Activated B cell treated with CpG ODN at 0.5 μM for 24 hours (primary cell): ENCODE data around the gene MPDU1. TPM values are rescaled to one million over a fixed set of nuclear protein-coding genes. Genes with fewer than 3 reads are reported as not detected.
A peak's percentile ranks its signal among the peaks of the same experiment; 100 is the strongest.
"Not testable (repeated sequence)": the region's sequence is repeated elsewhere in the genome, so short reads cannot be mapped to it uniquely, and the experiment has no call there.

ENCODE experiments used
- ATAC-seq: fragments of 200-7000 bp; cut with Tn5 transposase; one replicate; pipeline ENCODE4 v1.10.0; 2021; ENCODE audit warnings: low read depth, mild to moderate bottlenecking, moderate library complexity
- CTCF ChIA-PET: fragments of 350-600 bp; sonication (Branson Sonifier 250); formaldehyde crosslinking; loops from one replicate; lab custom pipeline; 2021; ENCODE audit warnings: antibody characterized with exemption; lab: Charles Lee
- POLR2A ChIA-PET: fragments of 350-600 bp; sonication (Branson Sonifier 250); formaldehyde crosslinking; loops from one replicate; lab custom pipeline; 2021; ENCODE audit warnings: antibody characterized with exemption; lab: Charles Lee
- DNase-seq: peaks from one replicate; pipeline ENCODE4 v3.0.0; 2022
- H3K27ac Mint-ChIP-seq: one replicate; pipeline ENCODE4 v1.8.0; 2020; ENCODE audit warnings: mixed read lengths
- H3K27me3 Mint-ChIP-seq: one replicate; pipeline ENCODE4 v1.8.0; 2021; ENCODE audit warnings: mixed read lengths
- H3K36me3 Mint-ChIP-seq: one replicate; pipeline ENCODE4 v1.8.0; 2021; ENCODE audit warnings: low read depth, mixed read lengths
- H3K4me1 Mint-ChIP-seq: one replicate; pipeline ENCODE4 v1.8.0; 2021; ENCODE audit warnings: mixed read lengths
- H3K4me3 Mint-ChIP-seq: one replicate; pipeline ENCODE4 v1.8.0; 2020; ENCODE audit warnings: mild to moderate bottlenecking, mixed read lengths
- H3K9me3 Mint-ChIP-seq: one replicate; pipeline ENCODE4 v1.8.0; 2020; ENCODE audit warnings: mixed read lengths
- CTCF ChIP-seq: fragments of 200-600 bp; IDR thresholded peaks from one replicate; pipeline ENCODE4 v1.8.0; 2022; ENCODE audit warnings: antibody characterized with exemption, mild to moderate bottlenecking
- intact Hi-C: fragments of 100-400 bp; cut with micrococcal nuclease; formaldehyde crosslinking; loops from one replicate; pipeline ENCODE4 v1.15.1; 2024
- total RNA-seq: library from RNA; stranded (reverse); gene quantifications from 2 replicates; pipeline ENCODE4 v1.2.3, GENCODE V29; 2022

The MPDU1 gene
- total RNA-seq, 1 donor from 2014 or later: 58.9 TPM

- peak overlapping the region; percentile 93 for H3K27ac Mint-ChIP-seq
- no peak for DNase-seq
- peak; percentile 14 for ATAC-seq
- intact Hi-C loops: loop anchor here (1.0 to 2.0 kb wide), 8 partner anchors 12 to 241 kb away; partner anchors contain the start of genes ATP1B2, MPDU1, NAA38 and SAT2
- POLR2A ChIA-PET: interaction anchor here (0.6 to 6.1 kb wide), 13 partner anchors 11 to 571 kb away, joined by 3 to 109 read pairs (median 4); partner anchors contain the start of genes ACADVL, ATP1B2, CD68 and DLG4
- H3K4me1 Mint-ChIP-seq: peaks cover 35% of the 10 kb centered on the region
- peak overlapping the region; percentile 87 for H3K4me3 Mint-ChIP-seq
- no peaks in the 10 kb centered on the region for H3K9me3 Mint-ChIP-seq
- no peak for TF ChIP-seq CTCF
- CTCF ChIA-PET: interaction anchor here (1.1 to 1.6 kb wide), 4 partner anchors 26 to 72 kb away, joined by 3 to 7 read pairs (median 4); partner anchors contain the start of genes SENP3, SOX15 and TP53
- H3K27me3 Mint-ChIP-seq: no peaks in the 10 kb centered on the region
- H3K36me3 Mint-ChIP-seq: peaks cover 13% of the 10 kb centered on the region
Observed at GRCh38 chr17:7615265-7615747, 31.7 kb downstream of the MPDU1 start.

- TF ChIP-seq CTCF: no peak
- ATAC-seq: no peak
- ChIA-PET POLR2A (interaction anchor here (1.0 kb wide), 1 partner anchor 32 kb away, joined by 3 read pairs; the partner anchor contains the start of gene ATP1B2), CTCF (no interaction called here)
- peaks cover 7% of the 10 kb centered on the region for H3K4me1 Mint-ChIP-seq
- no peak overlapping the region for H3K27ac Mint-ChIP-seq
- DNase-seq: no peak
- no peak overlapping the region for H3K4me3 Mint-ChIP-seq
- no peaks in the 10 kb centered on the region for H3K9me3 Mint-ChIP-seq
- H3K27me3 Mint-ChIP-seq: no peaks in the 10 kb centered on the region
- intact Hi-C loops: no loop called here
- H3K36me3 Mint-ChIP-seq: no peaks in the 10 kb centered on the region
Observed at GRCh38 chr17:7618608-7619007, 35.0 kb downstream of the MPDU1 start.

GRCh38 chr17:7620835-7621234, 37.2 kb downstream of the MPDU1 start:
- Mint-ChIP-seq H3K4me1 (no peaks in the 10 kb centered on the region), H3K9me3 (no peaks in the 10 kb centered on the region), H3K4me3 (no peak overlapping the region), H3K27ac (no peak overlapping the region), H3K27me3 (no peaks in the 10 kb centered on the region), H3K36me3 (no peaks in the 10 kb centered on the region)
- ChIA-PET CTCF (no interaction called here), POLR2A (interaction anchor here (0.5 to 0.6 kb wide), 2 partner anchors 175 to 361 kb away, joined by 4 to 12 read pairs; no protein-coding TSS in a partner anchor)
- no peak for DNase-seq
- TF ChIP-seq CTCF: no peak
- no peak for ATAC-seq
- intact Hi-C loops: no loop called here

GRCh38 chr17:7623661-7624060, 40.0 kb downstream of the MPDU1 start:
- no peak overlapping the region for H3K4me3 Mint-ChIP-seq
- ChIA-PET CTCF (no interaction called here), POLR2A (interaction anchor here (0.7 kb wide), 1 partner anchor 219 kb away, joined by 3 read pairs; no protein-coding TSS in a partner anchor)
- intact Hi-C loops: no loop called here
- no peak for ATAC-seq
- TF ChIP-seq CTCF: no peak
- H3K4me1 Mint-ChIP-seq: peaks cover 11% of the 10 kb centered on the region
- no peaks in the 10 kb centered on the region for H3K27me3 Mint-ChIP-seq
- no peak for DNase-seq
- no peak overlapping the region for H3K27ac Mint-ChIP-seq
- H3K36me3 Mint-ChIP-seq: peaks cover 7% of the 10 kb centered on the region
- no peaks in the 10 kb centered on the region for H3K9me3 Mint-ChIP-seq

GRCh38 chr17:7625749-7626148, 42.1 kb downstream of the MPDU1 start:
- ChIA-PET POLR2A (interaction anchor here (3.8 to 4.1 kb wide), 2 partner anchors 11 to 61 kb away, joined by 34 to 87 read pairs; partner anchors contain the start of genes FXR2, TP53 and WRAP53), CTCF (interaction anchor here (0.7 to 1.4 kb wide), 3 partner anchors 41 to 580 kb away, joined by 3 read pairs; no protein-coding TSS in a partner anchor)
- not testable (repeated sequence) for H3K27ac Mint-ChIP-seq, H3K9me3 Mint-ChIP-seq, H3K27me3 Mint-ChIP-seq, DNase-seq, ATAC-seq, H3K36me3 Mint-ChIP-seq
- Mint-ChIP-seq H3K4me1 (peaks cover 11% of the 10 kb centered on the region), H3K4me3 (peak overlapping the region; percentile 93)
- intact Hi-C loops: loop anchor here (2.0 kb wide), 1 partner anchor 307 kb away; the partner anchor contains the start of gene CNTROB
